GM12872 (cell line): Measurements from ENCODE around the gene GATAD2B.

ENCODE experiments used
- CTCF ChIP-seq: IDR thresholded peaks from 3 replicates; pipeline ENCODE4 v1.5.1; 2011; ENCODE audit warnings: low read depth, mild to moderate bottlenecking, low read length, moderate library complexity; ENCODE audit not compliant: insufficient read depth

Gene GATAD2B

GRCh38 chr1:153803470-153804056 lies 119.2 kb downstream of the GATAD2B start:
- no peak for TF ChIP-seq CTCF

DNA sequence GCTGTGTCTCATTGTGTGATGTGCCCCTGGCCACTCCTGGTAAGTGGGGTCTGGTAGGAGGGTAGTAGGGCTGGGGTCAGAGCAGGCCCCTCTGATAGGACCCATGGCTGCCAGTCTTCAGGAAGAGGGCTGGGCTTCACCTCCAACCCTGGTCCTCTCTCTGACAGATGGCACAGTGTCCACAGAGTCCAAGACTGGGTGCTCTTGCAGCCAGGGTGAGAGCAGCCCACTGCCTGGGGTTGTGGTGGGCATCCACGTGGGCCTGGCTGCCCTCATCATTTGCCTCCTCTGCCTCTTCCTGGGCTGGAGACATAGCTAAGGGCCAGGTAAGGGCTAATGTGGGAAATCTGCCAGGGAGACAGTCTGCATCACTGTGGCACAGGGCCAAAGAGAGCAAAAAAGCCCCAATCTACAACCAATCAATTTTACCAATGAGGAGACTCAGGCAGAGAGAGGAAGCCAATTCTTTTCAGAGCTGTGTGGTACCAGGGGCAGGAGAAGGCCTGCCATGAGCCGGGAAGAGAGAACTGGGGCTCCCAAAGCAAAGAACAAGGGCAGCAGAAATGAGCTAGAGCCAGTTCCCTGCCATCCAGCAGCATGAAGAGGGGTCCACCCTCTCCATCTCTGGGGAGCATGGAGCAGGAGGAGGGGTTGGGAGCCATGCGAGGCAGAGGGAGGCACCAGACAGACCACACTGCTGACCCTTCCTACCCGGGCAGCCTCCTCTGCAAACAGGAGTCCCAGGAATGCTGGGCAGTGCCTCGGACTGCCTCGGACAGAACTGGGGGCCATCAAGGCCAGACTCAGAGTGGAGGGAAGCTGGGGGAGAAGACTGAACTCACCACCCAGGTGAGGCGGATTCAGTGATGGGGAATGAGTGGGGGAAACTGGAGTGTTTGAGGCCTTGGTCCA lies 120.7 kb downstream of the GATAD2B start:
- TF ChIP-seq CTCF: no peak

GRCh38 chr1:153801028-153801625 lies 121.6 kb downstream of the GATAD2B start:
- no peak for TF ChIP-seq CTCF

GRCh38 chr1:153800516-153800915 lies 122.3 kb downstream of the GATAD2B start:
- TF ChIP-seq CTCF: no peak

DNA sequence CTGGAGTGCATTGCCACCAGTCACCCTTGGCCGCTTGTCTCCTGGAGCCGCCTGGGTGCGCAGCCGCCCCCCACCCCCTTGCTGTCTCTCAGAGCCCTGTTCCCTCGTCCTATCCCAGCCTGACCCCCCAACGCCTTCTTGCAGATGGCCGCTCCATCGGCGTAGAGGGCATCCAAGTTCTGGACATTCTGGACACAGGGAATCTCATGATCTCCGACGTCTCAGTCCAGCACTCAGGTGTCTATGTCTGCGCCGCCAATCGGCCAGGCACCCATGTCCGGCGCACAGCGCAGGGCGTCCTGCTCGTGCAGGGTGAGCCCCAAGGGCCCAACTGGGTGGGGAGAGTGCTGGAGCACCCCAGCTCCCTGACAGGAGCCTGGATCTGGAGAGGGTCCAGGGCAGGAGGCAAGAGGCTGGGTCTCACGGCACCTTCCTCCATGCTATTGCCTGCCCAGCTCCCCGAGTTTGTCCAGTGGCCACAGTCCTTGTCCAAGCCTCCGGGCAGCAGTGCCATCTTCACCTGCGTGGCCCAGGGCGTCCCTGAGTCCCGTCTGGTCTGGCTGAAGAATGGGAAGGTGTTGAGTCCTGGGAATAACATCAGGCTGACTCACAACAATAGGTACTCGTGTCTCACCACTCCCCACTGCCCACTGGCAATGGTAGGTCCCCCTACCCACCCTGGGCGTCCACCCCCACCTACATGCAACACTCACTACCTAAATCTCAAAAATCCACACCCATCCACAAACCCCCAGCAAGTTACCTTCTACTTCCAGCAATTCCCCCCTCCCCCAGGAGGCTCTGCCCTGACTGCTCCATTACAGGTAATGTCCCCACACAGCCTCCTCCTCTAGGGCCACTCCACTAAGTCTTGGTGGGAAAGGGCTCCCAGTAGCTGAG lies 123.0 kb downstream of the GATAD2B start:
- no peak for TF ChIP-seq CTCF

GRCh38 chr1:153799016-153799415 lies 123.8 kb downstream of the GATAD2B start:
- TF ChIP-seq CTCF: no peak

- TF ChIP-seq CTCF: no peak
These were observed 124.3 kb downstream of the GATAD2B start for GRCh38 chr1:153798468-153798780.
